SK-N-SH treated with all-trans-retinoic acid at 6 μM for 48 hours (cell line): ENCODE data around the gene TMEM119.

Source experiments
- ATAC-seq: fragments of 200-7000 bp; cut with Tn5 transposase; 3 replicates; pipeline ENCODE4 v1.9.1; 2020; ENCODE audit warnings: mild to moderate bottlenecking, moderate library complexity
- ARNTL ChIP-seq: fragments of 450-650 bp; formaldehyde crosslinking; IDR thresholded peaks from 2 replicates; pipeline ENCODE4 v1.5.0; 2020; ENCODE audit warnings: low read depth, mild to moderate bottlenecking, moderate library complexity, borderline replicate concordance
- CREB5 ChIP-seq: fragments of 250-450 bp; sonication (Bioruptor Pico); IDR thresholded peaks from 2 replicates; pipeline ENCODE4 v1.5.1; 2020; ENCODE audit warnings: low read depth, mild to moderate bottlenecking, moderate library complexity
- CSDC2 ChIP-seq: fragments of 250-450 bp; sonication (Bioruptor Pico); IDR thresholded peaks from 2 replicates; pipeline ENCODE4 v1.5.0; 2020; ENCODE audit warnings: mild to moderate bottlenecking, moderate library complexity
- CSRNP3 ChIP-seq: fragments of 250-450 bp; sonication (Bioruptor Pico); IDR thresholded peaks from 2 replicates; pipeline ENCODE4 v1.5.1; 2021; ENCODE audit warnings: mild to moderate bottlenecking, moderate library complexity
- ESRRG ChIP-seq: fragments of 250-450 bp; sonication (Bioruptor Pico); IDR thresholded peaks from 2 replicates; pipeline ENCODE4 v1.6.1; 2021; ENCODE audit warnings: mild to moderate bottlenecking
- GLIS3 ChIP-seq: fragments of 250-450 bp; sonication (Bioruptor Pico); IDR thresholded peaks from 2 replicates; pipeline ENCODE4 v1.5.0; 2020; ENCODE audit warnings: mild to moderate bottlenecking, moderate library complexity
- ISL1 ChIP-seq: fragments of 250-450 bp; sonication (Bioruptor Pico); IDR thresholded peaks from 2 replicates; pipeline ENCODE4 v2.1.2; 2022; ENCODE audit warnings: mild to moderate bottlenecking, moderate library complexity
- OSR1 ChIP-seq: fragments of 250-450 bp; sonication (Bioruptor Pico); IDR thresholded peaks from 2 replicates; pipeline ENCODE4 v1.8.0; 2022; ENCODE audit warnings: moderate library complexity, mild to moderate bottlenecking, inconsistent platforms
- PATZ1 ChIP-seq: fragments of 250-450 bp; sonication (Bioruptor Pico); IDR thresholded peaks from 2 replicates; pipeline ENCODE4 v1.8.0; 2020; ENCODE audit warnings: mild to moderate bottlenecking, moderate library complexity, borderline replicate concordance
- POU6F1 ChIP-seq: fragments of 250-450 bp; sonication (Bioruptor Pico); IDR thresholded peaks from 2 replicates; pipeline ENCODE4 v1.8.0; 2021; ENCODE audit warnings: low read depth, mild to moderate bottlenecking, moderate library complexity, borderline replicate concordance
- PPARA ChIP-seq: fragments of 250-450 bp; sonication (Bioruptor Pico); IDR thresholded peaks from 2 replicates; pipeline ENCODE4 v1.5.0; 2020; ENCODE audit warnings: mild to moderate bottlenecking, borderline replicate concordance
- RARB ChIP-seq: fragments of 250-450 bp; sonication (Bioruptor Pico); IDR thresholded peaks from 2 replicates; pipeline ENCODE4 v1.8.0; 2021; ENCODE audit warnings: mild to moderate bottlenecking, moderate library complexity
- SNAI2 ChIP-seq: fragments of 250-450 bp; sonication (Bioruptor Pico); IDR thresholded peaks from 2 replicates; pipeline ENCODE4 v1.5.0; 2020; ENCODE audit warnings: mild to moderate bottlenecking, moderate library complexity
- TCF4 ChIP-seq: fragments of 250-450 bp; sonication (Bioruptor Pico); IDR thresholded peaks from 2 replicates; pipeline ENCODE4 v1.8.0; 2021; ENCODE audit warnings: mild to moderate bottlenecking, moderate library complexity, borderline replicate concordance
- TOX ChIP-seq: fragments of 250-450 bp; sonication (Bioruptor Pico); IDR thresholded peaks from 2 replicates; pipeline ENCODE4 v1.8.0; 2021; ENCODE audit warnings: mild to moderate bottlenecking, moderate library complexity, borderline replicate concordance
- ZFP3 ChIP-seq: fragments of 250-450 bp; sonication (Bioruptor Pico); IDR thresholded peaks from 2 replicates; pipeline ENCODE4 v1.5.0; 2020; ENCODE audit warnings: mild to moderate bottlenecking, moderate library complexity
- ZFP30 ChIP-seq: fragments of 450-650 bp; formaldehyde crosslinking; IDR thresholded peaks from 2 replicates; pipeline ENCODE4 v1.5.0; 2022; ENCODE audit warnings: mild to moderate bottlenecking, moderate library complexity
- ZNF565 ChIP-seq: fragments of 450-650 bp; formaldehyde crosslinking; conservative IDR thresholded peaks from 2 replicates; pipeline ENCODE4 v1.5.0; 2020; ENCODE audit warnings: low read depth, mild to moderate bottlenecking, moderate library complexity
- ZNF70 ChIP-seq: fragments of 450-650 bp; formaldehyde crosslinking; IDR thresholded peaks from 2 replicates; pipeline ENCODE4 v1.5.0; 2020; ENCODE audit warnings: mild to moderate bottlenecking, moderate library complexity
- ZNF8 ChIP-seq: fragments of 450-650 bp; formaldehyde crosslinking; IDR thresholded peaks from 2 replicates; pipeline ENCODE4 v1.5.0; 2020; ENCODE audit warnings: mild to moderate bottlenecking, moderate library complexity

The TMEM119 gene

GRCh38 chr12:108570743-108571608, 26.9 kb downstream of the TMEM119 start:
- peak; percentile 71 for ATAC-seq
- TF ChIP-seq ZNF565 (CRISPR knock-in tag), result no peak
- TF ChIP-seq ZNF8 (CRISPR knock-in tag), result no peak
- no peak for TF ChIP-seq PATZ1 (CRISPR knock-in tag)
- TF ChIP-seq ARNTL (CRISPR knock-in tag), result no peak
- no peak for TF ChIP-seq CREB5
- no peak for TF ChIP-seq TCF4
- TF ChIP-seq ZFP30, result no peak
- no peak for TF ChIP-seq ZNF70
- no peak for TF ChIP-seq SNAI2 (CRISPR knock-in tag)
- TF ChIP-seq PPARA (CRISPR knock-in tag), result no peak
- TF ChIP-seq GLIS3, result no peak
- TF ChIP-seq ESRRG (CRISPR knock-in tag), result no peak
- TF ChIP-seq POU6F1 (CRISPR knock-in tag), result no peak
- no peak for TF ChIP-seq OSR1 (CRISPR knock-in tag)
- no peak for TF ChIP-seq RARB (CRISPR knock-in tag)

GRCh38 chr12:108568338-108569154, 29.3 kb downstream of the TMEM119 start:
- ATAC-seq, result no peak

More at GRCh38 chr12:108568338-108569154, 29.3 kb downstream of the TMEM119 start:
- TF ChIP-seq ZNF70, result no peak
- TF ChIP-seq CREB5, result no peak
- no peak for TF ChIP-seq ISL1 (CRISPR knock-in tag)
- TF ChIP-seq POU6F1 (CRISPR knock-in tag), result no peak
- TF ChIP-seq SNAI2 (CRISPR knock-in tag), result no peak
- TF ChIP-seq TOX (CRISPR knock-in tag), result no peak
- TF ChIP-seq PATZ1 (CRISPR knock-in tag), result no peak
- TF ChIP-seq ZNF565 (CRISPR knock-in tag), result no peak
- TF ChIP-seq ZFP30, result no peak
- no peak for TF ChIP-seq ZFP3 (CRISPR knock-in tag)
- TF ChIP-seq TCF4, result no peak
- no peak for TF ChIP-seq CSRNP3 (CRISPR knock-in tag)
- no peak for TF ChIP-seq CSDC2 (CRISPR knock-in tag)
- no peak for TF ChIP-seq RARB (CRISPR knock-in tag)
- TF ChIP-seq, all 23 proteins: peak for 0
